GM12878 (cell line): ENCODE data around the gene ING1. TPM values are rescaled to one million over a fixed set of nuclear protein-coding genes. Genes with fewer than 3 reads are reported as not detected.

ENCODE experiments used
- ATAC-seq: fragments of 200-7000 bp; cut with Tn5 transposase; 3 replicates; pipeline ENCODE4 v1.9.1; 2020; ENCODE audit warnings: mild to moderate bottlenecking, moderate library complexity
- BruUV-seq: library from RNA; stranded (reverse); fragments of 400-500 nt; replicated peaks from 2 replicates; lab custom pipeline; 2021; lab: Mats Ljungman, UMichigan
- CTCF ChIA-PET: fragments of 300-600 bp; sonication (Branson Sonifier 250); formaldehyde crosslinking; extraction: SDS; loops from one replicate; lab custom pipeline; 2021; ENCODE audit warnings: inconsistent platforms; lab: Yijun Ruan, JAX
- POLR2A ChIA-PET: fragments of 350-600 bp; formaldehyde crosslinking; extraction: SDS; loops from one replicate; lab custom pipeline; 2021; ENCODE audit warnings: inconsistent platforms; lab: Charles Lee
- RAD21 ChIA-PET: fragments of 300-600 bp; sonication (Branson Sonifier 250); formaldehyde crosslinking; loops from one replicate; lab custom pipeline; 2023; ENCODE audit warnings: antibody characterized with exemption; ENCODE audit not compliant: unreplicated experiment; lab: Charles Lee
- SMC1A ChIA-PET: fragments of 300-600 bp; sonication (Branson Sonifier 250); formaldehyde crosslinking; loops from one replicate; lab custom pipeline; 2023; ENCODE audit not compliant: unreplicated experiment, uncharacterized antibody; lab: Charles Lee
- DNase-seq: peaks from one replicate; pipeline ENCODE4 v3.0.0-alpha.2; 2011; ENCODE audit warnings: low read depth, low spot score
- FAIRE-seq: peaks from 3 replicates; lab custom pipeline; 2011; peaks lifted over from hg19 to GRCh38; lab: Jason Lieb, UNC
- H2AFZ ChIP-seq: 2 replicates; pipeline ENCODE4 v1.6.0; 2011; ENCODE audit warnings: low read depth, low read length, control low read depth; ENCODE audit not compliant: control insufficient read depth
- H3K27ac ChIP-seq: 2 replicates; pipeline ENCODE4 v1.5.1; 2011; ENCODE audit warnings: control low read depth; ENCODE audit not compliant: control insufficient read depth, insufficient read depth
- H3K27me3 ChIP-seq, 2 experiments: replicated peaks in 1 of 2; 2 replicates each; pipeline versions ENCODE4 v1.6.0 to v1.6.1; 2011; ENCODE audit warnings: low read length in 1 of 2; ENCODE audit not compliant: control insufficient read depth in 2 of 2, insufficient read depth in 2 of 2
- H3K36me3 ChIP-seq, 2 experiments: 2 replicates each; pipeline ENCODE4 v1.5.1; 2011; ENCODE audit warnings: low read length in 1 of 2; ENCODE audit not compliant: control insufficient read depth in 2 of 2, insufficient read depth in 2 of 2
- H3K4me1 ChIP-seq: 2 replicates; pipeline ENCODE4 v1.6.1; 2011; ENCODE audit warnings: mild to moderate bottlenecking, low read length, moderate library complexity, mixed read lengths; ENCODE audit not compliant: control insufficient read depth, insufficient read depth
- H3K4me2 ChIP-seq: 2 replicates; pipeline ENCODE4 v1.6.0; 2011; ENCODE audit warnings: control low read depth; ENCODE audit not compliant: control insufficient read depth, insufficient read depth
- H3K4me3 ChIP-seq: fragments of 200-600 bp; sonication (generic); 2 replicates; pipeline ENCODE4 v1.5.1; 2016
- H3K79me2 ChIP-seq: 2 replicates; pipeline ENCODE4 v1.6.0; 2011; ENCODE audit warnings: low read length; ENCODE audit not compliant: control insufficient read depth, insufficient read depth
- H3K9ac ChIP-seq: 2 replicates; pipeline ENCODE4 v1.8.0; 2011; ENCODE audit warnings: low read length, control low read depth, mixed read lengths; ENCODE audit not compliant: control insufficient read depth, insufficient read depth
- H3K9me3 ChIP-seq: replicated peaks from 3 replicates; pipeline ENCODE4 v1.5.1; 2011; ENCODE audit warnings: mild to moderate bottlenecking, low read length; ENCODE audit not compliant: control insufficient read depth, insufficient read depth
- H4K20me1 ChIP-seq: 2 replicates; pipeline ENCODE4 v1.6.0; 2011; ENCODE audit not compliant: control insufficient read depth, insufficient read depth
- BHLHE40 ChIP-seq, 2 experiments: fragments of 450-650 bp in 1 of 2; IDR thresholded peaks; 2 replicates each; pipeline ENCODE4 v1.6.1; 2011 to 2017; ENCODE audit warnings: low read depth in 2 of 2, borderline replicate concordance in 1 of 2, improper control_type of control experiment in 1 of 2, low read length in 1 of 2, mild to moderate bottlenecking in 1 of 2
- CBX3 ChIP-seq: fragments of 200-600 bp; sonication (generic); IDR thresholded peaks from 2 replicates; pipeline ENCODE4 v1.6.1; 2016; ENCODE audit warnings: low read depth, borderline replicate concordance
- EGR1 ChIP-seq, 2 experiments: IDR thresholded peaks; 1 replicate in 1 of 2; 2 replicates in 1 of 2; pipeline ENCODE4 v1.6.1; 2011 to 2012; ENCODE audit warnings: low read depth in 2 of 2, low read length in 2 of 2, borderline replicate concordance in 1 of 2, mild to moderate bottlenecking in 1 of 2, moderate library complexity in 1 of 2
- HCFC1 ChIP-seq: fragments of 150-350 bp; IDR thresholded peaks from 2 replicates; pipeline ENCODE4 v1.6.1; 2014; ENCODE audit warnings: low read length
- HDGF ChIP-seq: fragments of 450-650 bp; IDR thresholded peaks from 2 replicates; pipeline ENCODE4 v1.6.1; 2016; ENCODE audit warnings: antibody characterized with exemption
- LARP7 ChIP-seq: fragments of 450-650 bp; IDR thresholded peaks from 2 replicates; pipeline ENCODE4 v1.6.1; 2017; ENCODE audit warnings: mild to moderate bottlenecking
- MAX ChIP-seq: IDR thresholded peaks from 2 replicates; pipeline ENCODE4 v1.6.1; 2012; ENCODE audit warnings: low read depth, low read length, improper control_type of control experiment
- MTA3 ChIP-seq: IDR thresholded peaks from 2 replicates; pipeline ENCODE4 v1.6.1; 2012; ENCODE audit warnings: low read length, inconsistent platforms, borderline replicate concordance
- MXI1 ChIP-seq: fragments of 150-350 bp; IDR thresholded peaks from 2 replicates; pipeline ENCODE4 v1.6.1; 2011; ENCODE audit warnings: low read depth, mild to moderate bottlenecking, inconsistent platforms, low read length, improper control_type of control experiment
- NR2C2 ChIP-seq: IDR thresholded peaks from 2 replicates; pipeline ENCODE4 v1.6.1; 2011; ENCODE audit warnings: borderline replicate concordance, low read depth; ENCODE audit not compliant: control insufficient read depth, insufficient read length
- NR2F1 ChIP-seq: fragments of 450-650 bp; conservative IDR thresholded peaks from 2 replicates; pipeline ENCODE4 v1.6.1; 2017; ENCODE audit warnings: mild to moderate bottlenecking
- SMARCA5 ChIP-seq: fragments of 450-650 bp; IDR thresholded peaks from 2 replicates; pipeline ENCODE4 v1.6.1; 2017; ENCODE audit warnings: mild to moderate bottlenecking
- SREBF2 ChIP-seq: IDR thresholded peaks from 2 replicates; pipeline ENCODE4 v1.6.1; 2012; ENCODE audit warnings: mild to moderate bottlenecking, low read length
- SUPT20H ChIP-seq: IDR thresholded peaks from 2 replicates; pipeline ENCODE4 v1.6.1; 2011; ENCODE audit warnings: low read depth, mild to moderate bottlenecking, low read length, moderate library complexity, borderline replicate concordance; ENCODE audit not compliant: control insufficient read depth
- YBX1 ChIP-seq: fragments of 450-650 bp; IDR thresholded peaks from 2 replicates; pipeline ENCODE4 v1.6.1; 2016; ENCODE audit warnings: antibody characterized with exemption
- ZNF384 ChIP-seq: IDR thresholded peaks from 2 replicates; pipeline ENCODE4 v1.6.1; 2012; ENCODE audit warnings: low read depth, mild to moderate bottlenecking, low read length, improper control_type of control experiment, borderline replicate concordance
- WGBS: methylation state at CpG from one replicate; pipeline ENCODE4 v1.1.6; 2016; ENCODE audit warnings: low lambda C conversion rate; ENCODE audit not compliant: insufficient replicate concordance, insufficient coverage; ENCODE audit errors: missing lambda C conversion rate; 5-methylcytosine and 5-hydroxymethylcytosine counted together
- in situ Hi-C: fragments of 300-500 bp; cut with MboI; formaldehyde crosslinking; loops from 9 replicates; pipeline ENCODE4 v1.14.3; 2018; ENCODE audit warnings: mixed read lengths
- intact Hi-C: fragments of 100-400 bp; cut with micrococcal nuclease; formaldehyde crosslinking; loops from one replicate; pipeline ENCODE4 v1.14.2; 2022; ENCODE audit not compliant: unreplicated experiment
- polyA plus RNA-seq, 11 experiments: library from polyadenylated mRNA; depleted of rRNA in 4 of 11; unstranded in 6 of 11; stranded (reverse) in 5 of 11; fragments of >200 nt; fragmentation: Nextera tagmentation in 4 of 11; fragmentation: Illumina TruSeq in 1 of 11; extraction: Ambion mirVana in 4 of 11; extraction: Trizol in 1 of 11; gene quantifications; 1 replicate in 1 of 11; 2 replicates in 10 of 11; pipeline versions ENCODE4 v1.2.1 to v1.2.3, GENCODE V29; 2011 to 2016; ENCODE audit warnings: inconsistent platforms in 2 of 11, missing spikeins in 2 of 11, low read depth in 1 of 11
- total RNA-seq, 4 experiments: library from RNA; depleted of rRNA in 3 of 4; stranded (reverse); fragments of >200 nt in 3 of 4; fragmentation: Illumina TruSeq in 1 of 4; extraction: Trizol in 1 of 4; gene quantifications; 2 replicates each; pipeline versions ENCODE4 v1.2.1 to v1.2.3, GENCODE V29; 2013 to 2021
- TF ChIP-seq, protein P1 (sequence below): fragments of 450-650 bp; IDR thresholded peaks from 2 replicates; pipeline ENCODE4 v1.6.1; 2014; ENCODE audit warnings: mild to moderate bottlenecking
- TF ChIP-seq, protein P2 (sequence below): fragments of 450-650 bp; IDR thresholded peaks from 2 replicates; pipeline ENCODE4 v1.6.1; 2017; ENCODE audit warnings: borderline replicate concordance

The ING1 gene
- total and polyA plus RNA-seq, 10 of the 15 experiments (the other 5 are each of a cell fraction or from before 2014, with no cell fraction given): 1.3 to 20.4 (median 13.1) TPM

DNA sequence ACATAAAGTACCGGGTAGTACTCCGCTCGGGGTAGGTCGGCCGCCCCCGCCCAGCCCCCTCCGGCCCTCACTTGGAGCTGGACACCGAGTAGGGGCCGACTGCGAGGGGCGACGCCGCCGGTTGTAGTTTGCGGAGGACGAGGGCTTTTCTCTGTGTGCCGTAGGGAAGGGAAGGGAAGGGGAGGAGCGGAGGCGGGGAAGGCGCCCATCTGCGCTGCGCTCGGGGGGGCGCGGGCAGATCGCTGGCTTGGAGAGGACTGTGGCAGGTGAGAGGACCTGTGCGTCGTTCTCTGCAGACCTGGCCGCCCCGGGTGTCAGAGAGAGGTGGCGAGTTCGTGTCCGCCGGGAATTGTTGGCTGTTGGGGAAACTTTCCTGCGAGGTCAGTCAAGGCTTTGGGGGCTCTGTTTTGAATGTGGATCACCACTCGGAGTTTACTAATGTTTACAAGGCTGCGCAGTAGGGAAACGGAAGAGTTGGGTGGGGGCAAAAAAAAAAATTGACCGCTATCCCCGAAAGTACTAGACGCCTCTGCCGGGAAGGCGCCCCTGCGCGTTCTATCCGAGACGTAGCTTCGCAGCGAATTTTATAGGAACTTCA, 1.4 kb downstream of the ING1 start (continued):
- TF ChIP-seq SMARCA5 (peak; percentile 59), BHLHE40 (IDR thresholded peaks at IDR 0.05; ENCODE audit: borderline replicate concordance in 1 of 2, low read depth in 2 of 2, low read length in 1 of 2) (peak in 1 of 2 experiments; percentile 18; a peak in 1 of 4 replicates), SREBF2 (no peak), CBX3 (no peak), MAX (no peak), HCFC1 (peak; percentile 40)
- TF ChIP-seq, all 136 proteins: peak for 55

- peaks cover 7 to 10% of the 10 kb centered on the region in 2 experiments; a peak in 3 of 4 replicates for H3K36me3 ChIP-seq
- H3K4me2 ChIP-seq: peak overlapping the region; percentile 83; the same call in 1 of the 2 replicates
- H3K9me3 ChIP-seq: no peaks in the 10 kb centered on the region; the same call in 2 of the 3 replicates
- ChIA-PET RAD21 (interaction anchor here (1.0 to 1.5 kb wide), 9 partner anchors 10 to 1801 kb away, joined by 3 to 6 read pairs (median 3); partner anchors contain the start of gene CARS2), POLR2A (interaction anchor here (0.6 to 3.0 kb wide), 21 partner anchors 10 to 269 kb away, joined by 3 to 25 read pairs (median 5); partner anchors contain the start of genes ANKRD10, CARS2 and NAXD), CTCF (interaction anchor here (0.7 to 3.4 kb wide), 11 partner anchors 8 to 272 kb away, joined by 3 to 23 read pairs (median 4); partner anchors contain the start of gene RAB20), SMC1A (interaction anchor here (0.6 to 3.6 kb wide), 13 partner anchors 12 to 260 kb away, joined by 3 to 21 read pairs (median 4); no protein-coding TSS in a partner anchor)
- H3K79me2 ChIP-seq: peaks cover 54% of the 10 kb centered on the region
- intact Hi-C loops (loop anchor here (1.0 to 10.0 kb wide), 4 partner anchors 39 to 591 kb away; partner anchors contain the start of gene NAXD), in situ Hi-C loops (no loop called here)
- under 1% methylated on average over 74 of the region's 74 CpGs for WGBS
- peak overlapping the region; percentile 97 for H3K9ac ChIP-seq
- H4K20me1 ChIP-seq: no peaks in the 10 kb centered on the region; the same call in 1 of the 2 replicates
- FAIRE-seq (peak; percentile 98), ATAC-seq (peak; percentile 74), DNase-seq (peak; percentile 99)
- peaks cover 5% of the 10 kb centered on the region for H3K4me1 ChIP-seq
- BruUV-seq: TSS peak; percentile 57
- peak overlapping the region; percentile 59 for H2AFZ ChIP-seq
- peak overlapping the region; percentile 91 for H3K27ac ChIP-seq
- no peaks in the 10 kb centered on the region for H3K27me3 ChIP-seq
- H3K4me3 ChIP-seq: peak overlapping the region; percentile 95
- TF ChIP-seq HCFC1 (peak; percentile 15; the same call in 1 of the 2 replicates), NR2C2 (no peak), MXI1 (peak; percentile 31; the same call in 1 of the 2 replicates), HDGF (peak; percentile 92), YBX1 (no peak), NR2F1 (no peak; the same call in 1 of the 2 replicates), LARP7 (peak; percentile 77; the same call in 1 of the 2 replicates), ZNF384 (peak; percentile 59; the same call in 1 of the 2 replicates), EGR1 (IDR thresholded peaks at IDR 0.05; ENCODE audit: borderline replicate concordance in 1 of 2, low read depth in 2 of 2, low read length in 2 of 2) (no peak), MTA3 (no peak), SUPT20H (no peak)
- TF ChIP-seq, protein P1, sequence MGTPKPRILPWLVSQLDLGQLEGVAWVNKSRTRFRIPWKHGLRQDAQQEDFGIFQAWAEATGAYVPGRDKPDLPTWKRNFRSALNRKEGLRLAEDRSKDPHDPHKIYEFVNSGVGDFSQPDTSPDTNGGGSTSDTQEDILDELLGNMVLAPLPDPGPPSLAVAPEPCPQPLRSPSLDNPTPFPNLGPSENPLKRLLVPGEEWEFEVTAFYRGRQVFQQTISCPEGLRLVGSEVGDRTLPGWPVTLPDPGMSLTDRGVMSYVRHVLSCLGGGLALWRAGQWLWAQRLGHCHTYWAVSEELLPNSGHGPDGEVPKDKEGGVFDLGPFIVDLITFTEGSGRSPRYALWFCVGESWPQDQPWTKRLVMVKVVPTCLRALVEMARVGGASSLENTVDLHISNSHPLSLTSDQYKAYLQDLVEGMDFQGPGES: peak; percentile 91
- TF ChIP-seq, protein P2, sequence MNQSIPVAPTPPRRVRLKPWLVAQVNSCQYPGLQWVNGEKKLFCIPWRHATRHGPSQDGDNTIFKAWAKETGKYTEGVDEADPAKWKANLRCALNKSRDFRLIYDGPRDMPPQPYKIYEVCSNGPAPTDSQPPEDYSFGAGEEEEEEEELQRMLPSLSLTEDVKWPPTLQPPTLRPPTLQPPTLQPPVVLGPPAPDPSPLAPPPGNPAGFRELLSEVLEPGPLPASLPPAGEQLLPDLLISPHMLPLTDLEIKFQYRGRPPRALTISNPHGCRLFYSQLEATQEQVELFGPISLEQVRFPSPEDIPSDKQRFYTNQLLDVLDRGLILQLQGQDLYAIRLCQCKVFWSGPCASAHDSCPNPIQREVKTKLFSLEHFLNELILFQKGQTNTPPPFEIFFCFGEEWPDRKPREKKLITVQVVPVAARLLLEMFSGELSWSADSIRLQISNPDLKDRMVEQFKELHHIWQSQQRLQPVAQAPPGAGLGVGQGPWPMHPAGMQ: no peak
These were observed 2.1 kb downstream of the ING1 start for GRCh38 chr13:110715395-110716246.
